ENCODE results near the gene ADAM33.
A peak's percentile ranks its signal among the peaks of the same experiment; 100 is the strongest.

ADAM33 gene

GRCh38 chr20:3645309-3646066 is 36.3 kb downstream of the ADAM33 start:
- DNase-seq, result peak; percentile 70

- no peak for DNase-seq
Measured at GRCh38 chr20:3640259-3640658, 41.6 kb downstream of the ADAM33 start.

- no peak for DNase-seq
Measured at GRCh38 chr20:3635346-3635745, 46.5 kb downstream of the ADAM33 start.

GRCh38 chr20:3633913-3634478 is 47.8 kb downstream of the ADAM33 start:
- no peak for DNase-seq

GRCh38 chr20:3632311-3633004 is 49.4 kb downstream of the ADAM33 start:
- DNase-seq, result no peak

- DNase-seq, result no peak
Measured at GRCh38 chr20:3631534-3631933, 50.3 kb downstream of the ADAM33 start.

- no peak for DNase-seq
Measured at GRCh38 chr20:3630429-3630828, 51.4 kb downstream of the ADAM33 start.

GRCh38 chr20:3629893-3630292 is 51.9 kb downstream of the ADAM33 start:
- no peak for DNase-seq

- DNase-seq, result no peak
Measured at GRCh38 chr20:3628502-3629314, 53.1 kb downstream of the ADAM33 start.

- no peak for DNase-seq
Measured at GRCh38 chr20:3627476-3627875, 54.3 kb downstream of the ADAM33 start.

- no peak for DNase-seq
Measured at GRCh38 chr20:3622406-3622805, 59.4 kb downstream of the ADAM33 start.

GRCh38 chr20:3621111-3621510 is 60.7 kb downstream of the ADAM33 start:
- DNase-seq, result no peak

Measured in NCI-H510A (cell line).